ENCODE results near the gene CDAN1. TPM values are rescaled to one million over a fixed set of nuclear protein-coding genes. Genes with fewer than 3 reads are reported as not detected.

CDAN1 gene
- total RNA-seq, 1 experiment from 2014 or later: 16.4 TPM

DNA sequence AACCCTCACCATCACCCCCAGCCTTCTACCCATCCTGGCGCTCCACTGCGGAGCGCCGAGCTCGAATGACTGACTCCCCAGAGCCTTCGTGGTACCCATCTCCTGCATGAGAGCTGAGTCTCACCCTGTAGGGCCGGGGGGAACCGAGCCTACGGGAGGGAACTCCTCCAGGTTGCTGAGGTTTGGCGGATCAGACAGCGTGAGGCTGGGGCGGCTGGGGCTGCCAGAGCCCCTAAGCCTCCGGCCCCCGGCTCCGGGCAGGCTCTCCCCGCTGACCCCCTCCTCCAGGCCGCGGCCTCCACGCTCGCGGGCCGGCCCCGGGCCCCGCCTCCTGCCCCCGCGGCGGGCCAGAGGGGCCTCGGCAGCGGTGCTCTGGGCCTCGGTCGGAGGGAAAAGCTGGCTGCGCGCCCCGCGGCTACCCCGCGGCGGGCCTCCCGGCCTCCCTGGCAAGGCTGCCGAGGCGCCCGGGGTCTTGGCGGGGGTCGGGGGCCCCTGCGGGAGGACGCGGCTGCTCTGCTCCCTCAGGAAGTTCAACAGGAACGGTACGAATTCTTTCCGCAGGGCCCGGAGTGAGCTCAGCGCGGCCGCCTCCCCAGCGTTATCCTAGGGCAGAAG is 643 bp downstream of the CDAN1 start:
- ATAC-seq (peak; percentile 19), DNase-seq (ENCODE audit: low spot score) (no peak)
- CTCF ChIA-PET: interaction anchor here (1.1 to 4.0 kb wide), 5 partner anchors 13 to 468 kb away, joined by 3 to 26 read pairs (median 3); no protein-coding TSS in a partner anchor
- peaks cover 3% of the 10 kb centered on the region; the same call in 1 of the 2 replicates for H3K4me1 Mint-ChIP-seq
- peaks cover 22% of the 10 kb centered on the region for H3K36me3 Mint-ChIP-seq
- no peaks in the 10 kb centered on the region for H3K9me3 Mint-ChIP-seq
- no peak for TF ChIP-seq GABPB1 (CRISPR knock-in tag; IDR thresholded peaks at IDR 0.05)
- no peak for TF ChIP-seq RORB (CRISPR knock-in tag; IDR thresholded peaks at IDR 0.05)
- TF ChIP-seq RELA (CRISPR knock-in tag; IDR thresholded peaks at IDR 0.05; ENCODE audit: borderline replicate concordance): no peak
- TF ChIP-seq ZNF219 (CRISPR knock-in tag; IDR thresholded peaks at IDR 0.05; ENCODE audit: borderline replicate concordance): no peak
- TF ChIP-seq, protein P1, sequence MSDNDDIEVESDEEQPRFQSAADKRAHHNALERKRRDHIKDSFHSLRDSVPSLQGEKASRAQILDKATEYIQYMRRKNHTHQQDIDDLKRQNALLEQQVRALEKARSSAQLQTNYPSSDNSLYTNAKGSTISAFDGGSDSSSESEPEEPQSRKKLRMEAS (CRISPR knock-in tag; IDR thresholded peaks at IDR 0.05): no peak
- TF ChIP-seq NFYB (CRISPR knock-in tag; conservative IDR thresholded peaks at IDR 0.05; ENCODE audit: low read depth): no peak
- no peak for TF ChIP-seq KAT7 (CRISPR knock-in tag; IDR thresholded peaks at IDR 0.05; ENCODE audit: borderline replicate concordance)
- no peak for TF ChIP-seq TEAD1 (CRISPR knock-in tag; IDR thresholded peaks at IDR 0.05)
- TF ChIP-seq ZNF423 (CRISPR knock-in tag; IDR thresholded peaks at IDR 0.05): no peak
- TF ChIP-seq, protein P2, sequence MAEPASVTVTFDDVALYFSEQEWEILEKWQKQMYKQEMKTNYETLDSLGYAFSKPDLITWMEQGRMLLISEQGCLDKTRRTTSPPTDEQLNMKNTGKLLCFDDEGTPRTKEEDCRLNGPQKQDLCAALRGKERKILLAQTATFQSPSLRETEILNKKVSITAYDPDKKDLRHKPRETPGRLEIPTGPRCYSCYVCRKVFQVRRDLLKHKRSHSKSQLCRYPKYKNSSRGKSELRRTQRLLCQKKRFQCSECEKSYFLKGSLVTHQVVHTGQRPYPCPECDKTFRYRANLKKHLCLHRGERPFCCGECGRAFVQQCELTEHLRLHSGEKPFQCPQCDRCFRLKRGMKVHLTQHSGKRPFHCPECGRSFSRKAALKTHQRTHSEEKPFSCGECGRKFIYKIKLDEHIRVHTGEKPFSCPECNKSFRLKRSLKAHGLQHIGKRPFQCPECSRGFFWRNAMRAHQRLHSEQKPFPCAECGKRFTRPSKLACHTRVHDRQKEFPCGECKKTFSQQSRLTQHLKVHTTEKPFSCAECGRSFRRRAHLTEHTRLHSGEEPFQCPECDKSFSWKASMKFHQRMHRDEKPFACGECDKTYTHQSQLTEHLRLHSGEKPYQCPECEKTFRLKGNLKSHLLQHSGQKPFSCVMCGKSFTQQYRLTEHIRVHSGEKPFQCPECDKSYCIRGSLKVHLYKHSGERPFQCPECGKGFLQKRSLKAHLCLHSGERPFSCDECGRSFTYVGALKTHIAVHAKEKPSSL (CRISPR knock-in tag; conservative IDR thresholded peaks at IDR 0.05): no peak
- TF ChIP-seq, protein P3, sequence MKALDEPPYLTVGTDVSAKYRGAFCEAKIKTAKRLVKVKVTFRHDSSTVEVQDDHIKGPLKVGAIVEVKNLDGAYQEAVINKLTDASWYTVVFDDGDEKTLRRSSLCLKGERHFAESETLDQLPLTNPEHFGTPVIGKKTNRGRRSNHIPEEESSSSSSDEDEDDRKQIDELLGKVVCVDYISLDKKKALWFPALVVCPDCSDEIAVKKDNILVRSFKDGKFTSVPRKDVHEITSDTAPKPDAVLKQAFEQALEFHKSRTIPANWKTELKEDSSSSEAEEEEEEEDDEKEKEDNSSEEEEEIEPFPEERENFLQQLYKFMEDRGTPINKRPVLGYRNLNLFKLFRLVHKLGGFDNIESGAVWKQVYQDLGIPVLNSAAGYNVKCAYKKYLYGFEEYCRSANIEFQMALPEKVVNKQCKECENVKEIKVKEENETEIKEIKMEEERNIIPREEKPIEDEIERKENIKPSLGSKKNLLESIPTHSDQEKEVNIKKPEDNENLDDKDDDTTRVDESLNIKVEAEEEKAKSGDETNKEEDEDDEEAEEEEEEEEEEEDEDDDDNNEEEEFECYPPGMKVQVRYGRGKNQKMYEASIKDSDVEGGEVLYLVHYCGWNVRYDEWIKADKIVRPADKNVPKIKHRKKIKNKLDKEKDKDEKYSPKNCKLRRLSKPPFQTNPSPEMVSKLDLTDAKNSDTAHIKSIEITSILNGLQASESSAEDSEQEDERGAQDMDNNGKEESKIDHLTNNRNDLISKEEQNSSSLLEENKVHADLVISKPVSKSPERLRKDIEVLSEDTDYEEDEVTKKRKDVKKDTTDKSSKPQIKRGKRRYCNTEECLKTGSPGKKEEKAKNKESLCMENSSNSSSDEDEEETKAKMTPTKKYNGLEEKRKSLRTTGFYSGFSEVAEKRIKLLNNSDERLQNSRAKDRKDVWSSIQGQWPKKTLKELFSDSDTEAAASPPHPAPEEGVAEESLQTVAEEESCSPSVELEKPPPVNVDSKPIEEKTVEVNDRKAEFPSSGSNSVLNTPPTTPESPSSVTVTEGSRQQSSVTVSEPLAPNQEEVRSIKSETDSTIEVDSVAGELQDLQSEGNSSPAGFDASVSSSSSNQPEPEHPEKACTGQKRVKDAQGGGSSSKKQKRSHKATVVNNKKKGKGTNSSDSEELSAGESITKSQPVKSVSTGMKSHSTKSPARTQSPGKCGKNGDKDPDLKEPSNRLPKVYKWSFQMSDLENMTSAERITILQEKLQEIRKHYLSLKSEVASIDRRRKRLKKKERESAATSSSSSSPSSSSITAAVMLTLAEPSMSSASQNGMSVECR (CRISPR knock-in tag; IDR thresholded peaks at IDR 0.05; ENCODE audit: borderline replicate concordance): no peak
- no peak for TF ChIP-seq NR1H2 (CRISPR knock-in tag; IDR thresholded peaks at IDR 0.05)
- TF ChIP-seq MXD4 (CRISPR knock-in tag; IDR thresholded peaks at IDR 0.05; ENCODE audit: borderline replicate concordance): no peak
- TF ChIP-seq, protein P4, sequence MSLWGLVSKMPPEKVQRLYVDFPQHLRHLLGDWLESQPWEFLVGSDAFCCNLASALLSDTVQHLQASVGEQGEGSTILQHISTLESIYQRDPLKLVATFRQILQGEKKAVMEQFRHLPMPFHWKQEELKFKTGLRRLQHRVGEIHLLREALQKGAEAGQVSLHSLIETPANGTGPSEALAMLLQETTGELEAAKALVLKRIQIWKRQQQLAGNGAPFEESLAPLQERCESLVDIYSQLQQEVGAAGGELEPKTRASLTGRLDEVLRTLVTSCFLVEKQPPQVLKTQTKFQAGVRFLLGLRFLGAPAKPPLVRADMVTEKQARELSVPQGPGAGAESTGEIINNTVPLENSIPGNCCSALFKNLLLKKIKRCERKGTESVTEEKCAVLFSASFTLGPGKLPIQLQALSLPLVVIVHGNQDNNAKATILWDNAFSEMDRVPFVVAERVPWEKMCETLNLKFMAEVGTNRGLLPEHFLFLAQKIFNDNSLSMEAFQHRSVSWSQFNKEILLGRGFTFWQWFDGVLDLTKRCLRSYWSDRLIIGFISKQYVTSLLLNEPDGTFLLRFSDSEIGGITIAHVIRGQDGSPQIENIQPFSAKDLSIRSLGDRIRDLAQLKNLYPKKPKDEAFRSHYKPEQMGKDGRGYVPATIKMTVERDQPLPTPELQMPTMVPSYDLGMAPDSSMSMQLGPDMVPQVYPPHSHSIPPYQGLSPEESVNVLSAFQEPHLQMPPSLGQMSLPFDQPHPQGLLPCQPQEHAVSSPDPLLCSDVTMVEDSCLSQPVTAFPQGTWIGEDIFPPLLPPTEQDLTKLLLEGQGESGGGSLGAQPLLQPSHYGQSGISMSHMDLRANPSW (CRISPR knock-in tag; conservative IDR thresholded peaks at IDR 0.05; ENCODE audit: low read depth): no peak
- no peak for TF ChIP-seq PRRX2 (CRISPR knock-in tag; IDR thresholded peaks at IDR 0.05)
- TF ChIP-seq HMGA2 (CRISPR knock-in tag; IDR thresholded peaks at IDR 0.05): no peak
- TF ChIP-seq ZNF281 (CRISPR knock-in tag; IDR thresholded peaks at IDR 0.05): no peak
- TF ChIP-seq TEAD4 (CRISPR knock-in tag; IDR thresholded peaks at IDR 0.05): no peak
- peak overlapping the region; percentile 72 for H3K4me3 Mint-ChIP-seq
- H3K27me3 Mint-ChIP-seq (ENCODE audit: low read depth): no peaks in the 10 kb centered on the region
- POLR2A ChIA-PET: interaction anchor here (0.5 kb wide), 1 partner anchor 177 kb away, joined by 3 read pairs; no protein-coding TSS in a partner anchor
- H3K27ac Mint-ChIP-seq: no peak overlapping the region
